IPS-18c (cell line): ENCODE results near the gene SEMA4C.

ENCODE experiments used
- H3K4me3 ChIP-seq: 2 replicates; pipeline ENCODE4 v1.7.0; 2013; ENCODE audit warnings: low read depth, mild to moderate bottlenecking, low read length, moderate library complexity; ENCODE audit not compliant: insufficient read depth
- H3K9me3 ChIP-seq: one replicate; pipeline ENCODE4 v1.6.1; 2013; ENCODE audit warnings: mild to moderate bottlenecking, low read length, moderate library complexity; ENCODE audit not compliant: control insufficient read depth, insufficient read depth

Gene SEMA4C

DNA sequence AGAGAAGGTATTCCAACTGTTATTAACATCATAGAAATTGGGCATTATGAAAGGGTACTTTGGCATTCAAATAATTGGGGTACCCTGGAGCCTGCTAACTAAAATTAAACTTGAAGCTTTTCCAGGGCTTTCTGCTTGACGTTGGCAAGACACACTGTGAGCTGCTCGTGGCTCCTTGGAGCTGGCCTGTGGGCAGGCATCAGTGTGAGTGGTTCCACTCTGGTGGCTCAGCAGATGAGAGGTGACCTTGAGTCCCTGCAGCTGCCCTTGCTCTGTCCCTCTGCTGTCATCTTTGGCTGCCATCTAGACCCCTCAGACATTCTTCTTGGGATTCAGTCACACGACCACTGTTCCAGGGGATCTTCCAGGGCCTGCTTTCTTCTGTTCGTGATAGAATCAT, 47.1 kb downstream of the SEMA4C start:
- no peaks in the 10 kb centered on the region for H3K9me3 ChIP-seq
- no peak overlapping the region for H3K4me3 ChIP-seq

DNA sequence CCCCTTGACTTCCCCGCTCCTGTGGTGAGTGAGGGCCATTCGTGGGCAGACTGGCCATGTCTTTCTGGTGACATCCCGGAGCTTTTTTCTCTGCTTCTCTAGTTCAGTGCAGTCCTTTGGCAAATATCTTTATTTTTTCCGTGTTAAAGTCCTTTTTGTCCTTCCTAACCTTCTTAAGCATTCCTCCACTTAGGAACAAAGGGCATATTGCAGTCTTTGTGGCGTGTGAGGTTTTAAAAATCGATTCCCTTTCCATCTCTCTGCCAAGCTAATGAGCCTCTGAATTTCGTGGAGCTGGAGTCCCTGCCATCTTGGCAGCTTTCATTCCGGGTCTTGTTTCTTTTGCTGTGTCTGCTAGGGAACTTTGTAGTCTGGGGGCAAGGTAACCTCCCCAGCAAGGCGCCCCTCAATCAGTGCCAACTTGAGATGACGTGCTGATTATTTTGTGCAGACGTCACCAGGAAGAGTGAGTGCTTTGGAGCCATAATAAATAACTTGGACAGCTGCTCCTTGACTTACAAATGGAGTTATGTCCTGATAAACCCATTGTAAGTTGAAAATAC, 48.7 kb downstream of the SEMA4C start:
- no peak overlapping the region for H3K4me3 ChIP-seq
- no peaks in the 10 kb centered on the region for H3K9me3 ChIP-seq

DNA sequence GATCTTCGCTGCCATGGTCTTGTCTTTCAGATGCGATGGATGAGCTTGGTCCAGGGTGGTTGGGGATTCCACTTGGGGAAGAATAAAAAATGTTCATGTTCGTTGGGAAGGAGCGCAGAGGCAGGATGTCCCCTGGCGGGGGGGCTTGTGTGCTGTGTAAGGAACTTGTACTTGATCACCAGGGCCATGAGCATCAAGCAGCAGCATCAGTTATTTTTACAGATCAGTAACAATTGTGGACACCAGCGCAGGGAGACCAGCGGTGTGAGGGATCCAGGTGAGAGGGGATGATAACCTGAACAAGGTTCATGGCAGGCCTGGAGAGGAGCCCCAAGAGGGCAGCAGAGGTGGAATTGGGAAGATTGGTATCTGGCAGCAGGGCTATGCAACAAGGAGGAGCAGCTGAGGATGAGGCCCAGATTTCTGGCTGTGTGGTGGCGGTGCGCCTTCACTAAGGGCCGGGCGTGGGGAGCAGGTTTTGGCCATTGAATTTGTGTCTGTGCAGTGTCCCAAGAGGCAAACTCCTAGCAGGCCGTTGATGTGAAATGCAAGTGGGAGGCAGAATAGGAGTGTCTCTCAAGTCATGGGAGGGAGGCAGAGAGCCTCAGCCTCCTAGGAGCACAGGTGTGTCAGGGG, 49.9 kb downstream of the SEMA4C start:
- Histone ChIP-seq H3K4me3 (no peak overlapping the region), H3K9me3 (no peaks in the 10 kb centered on the region)

DNA sequence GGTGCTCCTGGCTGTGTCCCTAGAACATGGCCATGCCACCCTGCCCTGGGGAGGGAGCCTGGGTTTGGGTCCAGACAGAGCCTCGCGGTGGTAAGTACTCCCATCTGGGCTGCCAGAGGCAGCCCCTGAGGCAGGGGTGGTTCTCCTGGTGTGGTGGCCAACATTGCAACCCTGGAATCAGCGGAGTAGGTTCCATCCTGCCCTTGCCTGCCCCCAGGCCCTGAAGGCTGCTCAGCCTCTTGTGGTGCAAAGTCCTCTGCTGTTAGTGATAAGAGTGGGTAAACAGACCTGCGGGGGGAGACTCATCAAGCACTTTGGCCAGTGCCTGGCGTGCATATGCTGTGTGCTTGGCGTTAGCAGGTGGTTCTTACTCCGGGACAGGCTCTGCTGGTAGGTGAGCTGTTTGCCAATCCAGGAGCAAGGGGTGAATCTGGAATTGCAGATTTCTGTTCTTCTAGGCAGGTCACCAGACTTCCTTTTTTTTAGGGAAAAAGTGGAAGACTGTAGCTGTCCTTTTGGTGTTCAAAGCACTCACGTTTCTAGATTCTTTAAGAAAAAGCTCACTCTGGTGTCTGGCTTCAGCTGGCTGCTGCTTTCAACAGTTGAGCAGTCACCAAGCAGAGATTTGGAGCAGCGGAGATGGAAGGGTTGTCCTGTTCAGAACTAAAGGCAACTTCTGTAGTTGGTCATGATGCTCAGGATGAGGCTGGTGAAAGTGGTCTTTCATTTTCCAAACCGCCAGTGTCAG, 50.6 kb downstream of the SEMA4C start:
- no peaks in the 10 kb centered on the region for H3K9me3 ChIP-seq
- H3K4me3 ChIP-seq = no peak overlapping the region; the same call in 1 of the 2 replicates

DNA sequence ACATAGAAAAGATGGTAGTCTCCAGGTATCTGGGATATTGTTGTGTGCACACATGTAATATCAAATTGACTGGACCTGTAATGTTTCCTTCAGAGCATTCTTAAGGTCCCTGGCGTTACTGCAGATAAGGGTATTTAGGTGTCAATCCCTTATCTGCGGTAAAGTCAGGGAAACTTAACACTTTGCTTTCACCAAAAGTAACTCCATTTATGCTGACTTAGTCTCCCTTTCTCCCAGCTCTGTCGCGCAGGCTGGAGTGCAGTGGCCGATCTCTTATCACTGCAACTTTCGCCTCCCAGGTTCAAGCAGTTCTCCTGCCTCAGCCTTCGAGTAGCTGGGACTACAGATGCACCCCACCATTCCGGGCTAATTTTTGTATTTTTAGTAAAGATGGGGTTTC, 52.0 kb downstream of the SEMA4C start:
- no peaks in the 10 kb centered on the region for H3K9me3 ChIP-seq
- H3K4me3 ChIP-seq = peak overlapping the region; percentile 84; the same call in 1 of the 2 replicates

DNA sequence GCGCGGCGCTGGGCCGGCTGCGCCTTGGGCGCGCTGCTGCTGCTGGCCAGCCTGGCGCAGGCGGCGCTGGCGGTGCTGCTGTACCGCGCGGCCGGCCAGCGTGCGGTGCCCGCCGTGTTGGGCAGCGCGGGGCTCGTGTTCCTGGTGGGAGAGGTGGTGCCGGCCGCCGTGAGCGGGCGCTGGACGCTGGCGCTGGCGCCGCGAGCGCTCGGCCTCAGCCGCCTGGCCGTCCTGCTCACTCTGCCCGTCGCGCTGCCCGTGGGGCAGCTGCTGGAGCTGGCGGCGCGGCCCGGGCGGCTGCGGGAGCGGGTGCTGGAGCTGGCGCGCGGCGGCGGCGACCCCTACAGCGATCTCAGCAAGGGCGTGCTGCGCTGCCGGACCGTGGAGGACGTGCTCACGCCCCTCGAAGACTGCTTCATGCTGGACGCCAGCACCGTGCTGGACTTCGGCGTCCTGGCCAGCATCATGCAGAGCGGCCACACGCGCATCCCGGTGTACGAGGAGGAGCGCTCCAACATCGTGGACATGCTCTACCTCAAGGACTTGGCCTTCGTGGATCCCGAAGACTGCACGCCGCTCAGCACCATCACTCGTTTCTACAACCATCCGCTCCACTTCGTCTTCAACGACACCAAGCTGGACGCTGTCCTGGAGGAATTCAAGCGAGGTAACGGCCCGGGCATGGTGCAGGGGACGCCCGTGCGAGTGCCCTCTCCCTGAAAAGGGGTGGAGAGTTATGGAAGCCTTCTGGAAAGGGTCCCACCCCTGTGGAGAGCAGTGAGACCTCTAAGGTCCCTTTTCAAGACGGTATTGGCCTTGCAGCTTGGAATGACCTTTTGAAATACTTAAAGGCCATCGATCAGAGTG, 52.8 kb downstream of the SEMA4C start:
- Histone ChIP-seq H3K4me3 (peak overlapping the region; percentile 84), H3K9me3 (no peaks in the 10 kb centered on the region)

DNA sequence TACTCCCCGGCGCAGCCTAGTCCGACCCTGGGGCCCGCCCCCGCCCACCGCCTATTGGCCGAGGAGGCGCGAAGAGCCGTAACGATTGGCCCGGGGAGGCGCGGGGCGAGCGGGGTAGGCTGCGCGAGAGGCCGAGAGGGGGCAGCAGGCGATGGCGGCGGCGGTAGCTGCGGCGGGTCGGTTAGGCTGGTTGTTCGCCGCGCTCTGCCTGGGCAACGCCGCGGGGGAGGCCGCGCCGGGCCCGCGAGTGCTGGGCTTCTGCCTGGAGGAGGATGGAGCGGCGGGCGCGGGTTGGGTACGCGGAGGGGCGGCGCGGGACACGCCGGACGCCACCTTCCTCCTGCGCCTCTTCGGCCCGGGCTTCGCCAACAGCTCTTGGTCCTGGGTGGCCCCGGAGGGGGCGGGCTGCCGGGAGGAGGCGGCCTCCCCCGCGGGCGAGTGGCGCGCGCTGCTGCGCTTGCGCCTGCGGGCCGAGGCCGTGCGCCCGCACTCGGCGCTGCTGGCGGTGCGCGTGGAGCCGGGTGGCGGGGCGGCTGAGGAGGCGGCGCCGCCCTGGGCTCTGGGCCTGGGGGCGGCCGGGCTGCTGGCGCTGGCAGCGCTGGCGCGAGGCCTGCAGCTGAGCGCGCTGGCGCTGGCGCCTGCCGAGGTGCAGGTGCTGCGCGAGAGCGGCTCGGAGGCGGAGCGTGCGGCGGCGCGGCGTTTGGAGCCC, 53.6 kb downstream of the SEMA4C start, which contains the start of gene CNNM3:
TSS of gene CNNM3 (plus strand) at position 142 of the 709 bp plus-strand sequence. CDS start at position 152, 10 bp downstream.
- Histone ChIP-seq H3K9me3 (no peaks in the 10 kb centered on the region), H3K4me3 (peak within 1 kb of the TSS; percentile 86)

DNA sequence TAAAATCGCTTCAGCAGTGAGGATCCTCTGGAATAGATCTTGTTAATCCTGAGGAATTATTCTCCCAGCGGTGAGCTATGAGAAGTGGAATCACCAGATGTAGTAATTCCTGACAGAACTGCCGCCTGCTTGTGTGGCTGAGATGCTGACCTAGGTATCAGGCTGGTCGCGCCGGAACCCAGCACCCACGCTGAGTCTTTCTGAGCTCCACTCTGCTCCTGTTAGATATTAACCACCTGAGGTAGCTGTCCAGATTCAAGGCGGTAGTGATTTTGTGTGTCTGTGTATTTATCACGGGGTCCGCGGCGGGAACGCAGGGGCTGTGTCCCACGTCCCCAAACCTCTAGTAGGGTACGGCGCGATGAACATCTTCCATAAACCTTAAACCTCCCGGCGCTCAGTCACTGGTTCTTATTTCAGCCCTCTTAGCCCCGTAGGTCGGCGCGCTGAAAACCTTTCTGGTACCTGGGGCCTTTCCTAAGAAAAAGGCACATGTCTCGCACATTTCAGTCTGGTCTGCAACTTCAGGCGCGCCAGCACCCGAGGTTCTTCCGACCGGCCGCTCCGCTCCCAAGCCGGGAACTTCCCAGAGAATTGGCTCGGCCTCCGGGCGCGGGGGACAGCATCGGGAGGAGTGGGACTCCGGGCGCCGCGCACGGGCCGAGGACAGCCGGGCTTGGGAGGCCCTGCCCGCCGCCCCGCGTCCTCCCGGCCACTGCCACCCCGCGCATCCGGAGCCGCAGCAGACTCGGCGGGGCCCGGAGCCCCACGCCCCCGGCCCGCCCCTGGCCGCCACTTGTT, 54.4 kb downstream of the SEMA4C start:
- Histone ChIP-seq H3K4me3 (peak overlapping the region; percentile 86), H3K9me3 (no peaks in the 10 kb centered on the region)

DNA sequence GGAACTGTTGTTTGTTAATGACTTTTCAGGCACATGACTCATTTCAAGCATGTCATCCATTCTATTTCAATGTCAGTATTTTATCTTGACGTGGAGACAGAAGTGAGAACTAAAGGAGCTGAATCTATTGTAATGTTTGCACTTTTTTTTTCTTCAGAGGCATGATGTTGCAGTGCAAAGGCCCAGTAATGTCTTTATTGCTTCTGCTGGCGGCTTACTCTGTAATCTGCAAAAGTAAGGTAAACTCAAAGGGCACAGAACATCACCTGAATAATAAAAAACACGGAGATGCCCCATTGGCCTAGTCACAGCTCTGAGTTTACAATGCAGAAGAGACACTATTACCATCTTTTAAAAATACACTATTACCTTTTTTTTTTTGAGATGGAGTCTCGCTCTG, 56.2 kb downstream of the SEMA4C start:
- Histone ChIP-seq H3K9me3 (no peaks in the 10 kb centered on the region), H3K4me3 (no peak overlapping the region)

DNA sequence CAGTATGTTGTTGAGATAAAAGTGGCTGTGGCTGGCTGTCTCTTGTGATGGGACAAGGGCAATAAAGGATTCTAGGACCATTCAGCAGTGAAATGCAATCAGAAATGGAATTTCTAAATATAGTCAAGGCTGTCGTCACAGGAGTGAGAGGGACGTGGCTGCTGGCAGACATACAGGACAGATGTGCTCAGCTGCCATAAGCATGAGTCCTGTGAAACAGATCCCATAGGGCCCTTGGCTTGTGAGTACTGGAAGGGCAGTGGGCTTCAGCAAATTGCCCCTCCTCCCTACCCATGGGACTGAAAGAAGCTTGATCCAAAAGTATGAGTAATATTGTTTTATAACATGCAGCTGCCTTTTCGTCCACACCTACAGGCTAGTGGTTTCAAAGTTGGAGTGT, 58.0 kb downstream of the SEMA4C start:
- no peak overlapping the region for H3K4me3 ChIP-seq
- H3K9me3 ChIP-seq = no peaks in the 10 kb centered on the region

DNA sequence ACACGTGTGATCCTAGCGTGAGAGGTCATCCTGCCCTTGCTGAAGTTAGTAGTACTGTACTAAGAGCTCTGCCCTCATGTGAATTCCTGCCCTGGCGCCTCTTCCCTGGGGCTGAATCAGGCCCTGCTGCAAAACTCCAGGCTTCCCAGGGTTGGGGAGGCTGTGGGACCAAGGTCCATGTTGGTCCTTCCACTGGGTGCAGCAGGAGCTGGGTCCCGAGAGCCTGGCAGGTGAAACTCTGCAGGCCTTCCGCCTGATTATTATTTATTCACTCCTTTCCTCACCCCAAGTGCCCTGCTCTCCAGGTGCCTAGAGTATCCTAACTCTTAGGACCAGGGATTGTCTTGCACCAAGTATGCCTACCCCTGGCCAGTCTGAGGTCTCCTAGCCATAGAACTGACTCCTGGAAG, 59.1 kb downstream of the SEMA4C start:
- H3K4me3 ChIP-seq = no peak overlapping the region
- no peaks in the 10 kb centered on the region for H3K9me3 ChIP-seq

DNA sequence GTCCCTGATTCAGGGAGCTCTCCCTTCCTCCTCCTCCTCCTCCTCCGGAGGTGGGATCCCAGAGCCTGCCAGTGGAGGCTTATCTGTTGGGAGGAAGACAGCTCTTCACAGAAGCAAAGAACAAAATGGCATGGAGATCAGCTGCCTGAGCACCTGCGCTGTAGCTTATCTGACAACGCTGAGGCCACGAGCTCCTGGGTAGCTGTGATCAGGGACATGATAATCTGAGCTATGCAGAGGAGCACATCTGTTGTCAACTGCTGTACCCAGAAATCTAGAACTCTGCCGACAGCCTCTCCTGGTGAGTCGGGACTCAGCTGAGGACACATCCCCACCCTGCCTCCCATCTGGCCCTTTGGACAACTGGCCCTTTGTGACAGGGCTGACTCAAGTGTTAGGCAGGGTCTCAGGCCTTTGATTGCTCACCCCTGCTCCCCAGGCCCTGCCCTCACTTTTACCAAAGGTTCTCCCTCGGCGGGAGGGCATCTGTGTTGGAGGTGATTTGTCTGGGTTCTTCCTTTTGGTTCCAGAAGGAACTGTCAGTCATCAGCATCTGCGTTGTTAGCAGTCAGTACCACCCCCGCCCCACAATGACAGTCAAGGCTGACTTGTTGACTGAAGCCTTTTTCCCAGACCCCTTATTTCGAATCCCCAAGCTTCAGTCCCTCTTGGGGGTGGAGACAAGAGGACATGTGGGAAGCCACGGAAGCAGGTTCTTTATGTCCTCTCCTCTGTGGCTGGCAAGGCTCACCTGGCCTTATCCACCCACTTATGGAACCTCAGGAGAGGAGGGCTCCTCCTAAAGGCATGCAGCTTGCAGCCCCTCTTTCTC, 59.7 kb downstream of the SEMA4C start:
- Histone ChIP-seq H3K9me3 (no peaks in the 10 kb centered on the region), H3K4me3 (no peak overlapping the region)
